ENCODE data around the gene APOC3.

The APOC3 gene

GRCh38 chr11:116836632-116836991 lies 6.9 kb downstream of the APOC3 start:
- no peak overlapping the region for H3K4me3 ChIP-seq (ENCODE audit: low read depth, low read length)

GRCh38 chr11:116837231-116838091 lies 7.8 kb downstream of the APOC3 start, which contains the start of gene APOA1:
Gene APOA1 (minus strand): TSS chr11:116837622. CDS start chr11:116837387, 235 bp downstream.
- no peak for TF ChIP-seq CTCF (IDR thresholded peaks at IDR 0.05; ENCODE audit: borderline replicate concordance, insufficient read depth, low read depth, low read length)

More at GRCh38 chr11:116836632-116836991, 6.9 kb downstream of the APOC3 start:
- TF ChIP-seq CTCF (IDR thresholded peaks at IDR 0.05; ENCODE audit: borderline replicate concordance, insufficient read depth, low read depth, low read length) = no peak

GRCh38 chr11:116838321-116839084 lies 8.8 kb downstream of the APOC3 start:
- no peak for TF ChIP-seq CTCF (IDR thresholded peaks at IDR 0.05; ENCODE audit: borderline replicate concordance, insufficient read depth, low read depth, low read length)
- no peak overlapping the region for H3K4me3 ChIP-seq (ENCODE audit: low read depth, low read length)

More at GRCh38 chr11:116837231-116838091, 7.8 kb downstream of the APOC3 start, which contains the start of gene APOA1:
- H3K4me3 ChIP-seq (ENCODE audit: low read depth, low read length) = no peak within 1 kb of the TSS

- TF ChIP-seq CTCF (IDR thresholded peaks at IDR 0.05; ENCODE audit: borderline replicate concordance, insufficient read depth, low read depth, low read length) = no peak
Measured at GRCh38 chr11:116840224-116840745, 10.6 kb downstream of the APOC3 start.

GRCh38 chr11:116840746-116841296 lies 11.1 kb downstream of the APOC3 start:
- no peak overlapping the region for H3K4me3 ChIP-seq (ENCODE audit: low read depth, low read length)
- no peak for TF ChIP-seq CTCF (IDR thresholded peaks at IDR 0.05; ENCODE audit: borderline replicate concordance, insufficient read depth, low read depth, low read length)

More at GRCh38 chr11:116840224-116840745, 10.6 kb downstream of the APOC3 start:
- H3K4me3 ChIP-seq (ENCODE audit: low read depth, low read length) = no peak overlapping the region

- H3K4me3 ChIP-seq (ENCODE audit: low read depth, low read length) = no peak overlapping the region
- no peak for TF ChIP-seq CTCF (IDR thresholded peaks at IDR 0.05; ENCODE audit: borderline replicate concordance, insufficient read depth, low read depth, low read length)
Measured at GRCh38 chr11:116842117-116842516, 12.4 kb downstream of the APOC3 start.
